GM15510 (cell line): ENCODE data around the gene AMOT.

Experiments
- POLR2A ChIP-seq: IDR thresholded peaks from 3 replicates; pipeline ENCODE4 v1.6.1; 2011; ENCODE audit warnings: borderline replicate concordance; ENCODE audit not compliant: insufficient read length; ENCODE audit errors: extremely low read depth

The AMOT gene

GRCh38 chrX:112819008-112819640 lies 21.5 kb downstream of the AMOT start:
- TF ChIP-seq POLR2A, result no peak

GRCh38 chrX:112818114-112819007 lies 22.3 kb downstream of the AMOT start:
- no peak for TF ChIP-seq POLR2A

- no peak for TF ChIP-seq POLR2A
Measured at GRCh38 chrX:112816908-112817307, 23.7 kb downstream of the AMOT start.

GRCh38 chrX:112814496-112814895 lies 26.1 kb downstream of the AMOT start:
- TF ChIP-seq POLR2A, result no peak

GRCh38 chrX:112812741-112813140 lies 27.9 kb downstream of the AMOT start:
- no peak for TF ChIP-seq POLR2A

- no peak for TF ChIP-seq POLR2A
Measured at GRCh38 chrX:112808651-112809195, 31.9 kb downstream of the AMOT start.

- no peak for TF ChIP-seq POLR2A
Measured at GRCh38 chrX:112808007-112808406, 32.6 kb downstream of the AMOT start.

GRCh38 chrX:112803060-112803459 lies 37.6 kb downstream of the AMOT start:
- TF ChIP-seq POLR2A, result no peak

- TF ChIP-seq POLR2A, result no peak
Measured at GRCh38 chrX:112802541-112802940, 38.1 kb downstream of the AMOT start.

GRCh38 chrX:112800971-112801775 lies 39.5 kb downstream of the AMOT start:
- no peak for TF ChIP-seq POLR2A

- no peak for TF ChIP-seq POLR2A
Measured at GRCh38 chrX:112799425-112799824, 41.2 kb downstream of the AMOT start.

- TF ChIP-seq POLR2A, result no peak
Measured at GRCh38 chrX:112798736-112799135, 41.9 kb downstream of the AMOT start.

GRCh38 chrX:112789931-112790330 lies 50.7 kb downstream of the AMOT start:
- TF ChIP-seq POLR2A, result no peak

GRCh38 chrX:112786076-112786475 lies 54.6 kb downstream of the AMOT start:
- TF ChIP-seq POLR2A, result no peak

GRCh38 chrX:112785344-112785743 lies 55.3 kb downstream of the AMOT start:
- no peak for TF ChIP-seq POLR2A
